H1 (cell line): ENCODE results near the gene KCNQ1OT1. TPM values are rescaled to one million over a fixed set of nuclear protein-coding genes. Genes with fewer than 3 reads are reported as not detected.

Experiments used
- CTCF ChIA-PET: fragments of 300-600 bp; sonication (Branson Sonifier 250); formaldehyde crosslinking; loops from one replicate; lab custom pipeline; 2021; ENCODE audit not compliant: partially characterized antibody; lab: Charles Lee
- POLR2A ChIA-PET: fragments of 300-600 bp; sonication (Branson Sonifier 250); formaldehyde crosslinking; loops from one replicate; lab custom pipeline; 2021; ENCODE audit warnings: inconsistent platforms; ENCODE audit not compliant: partially characterized antibody; lab: Charles Lee
- DNase-seq, 2 experiments: peaks; one replicate each; pipeline versions ENCODE4 v3.0.0 to v3.0.0-alpha.2; 2010 to 2022; ENCODE audit warnings: low spot score in 2 of 2, low read depth in 1 of 2, mixed read lengths in 1 of 2
- FAIRE-seq: peaks from 2 replicates; lab custom pipeline; 2011; peaks lifted over from hg19 to GRCh38; lab: Jason Lieb, UNC
- H2AFZ ChIP-seq: 2 replicates; pipeline ENCODE4 v1.8.1; 2012; ENCODE audit warnings: low read length, inconsistent platforms
- H2AK5ac ChIP-seq: 2 replicates; pipeline ENCODE4 v1.6.1; 2013; ENCODE audit warnings: low read depth, low read length
- H2BK120ac ChIP-seq: replicated peaks from 2 replicates; pipeline ENCODE3; 2013; ENCODE audit warnings: low read depth, low read length, inconsistent platforms
- H2BK12ac ChIP-seq: 2 replicates; pipeline ENCODE4 v1.6.1; 2013; ENCODE audit warnings: low read depth, low read length
- H2BK15ac ChIP-seq: 2 replicates; pipeline ENCODE4 v1.6.1; 2013; ENCODE audit warnings: low read length
- H2BK20ac ChIP-seq: 2 replicates; pipeline ENCODE4 v1.6.1; 2013; ENCODE audit warnings: low read length
- H2BK5ac ChIP-seq: 2 replicates; pipeline ENCODE4 v1.6.1; 2013; ENCODE audit warnings: low read depth, low read length
- H3K14ac ChIP-seq: 2 replicates; pipeline ENCODE4 v1.6.1; 2013; ENCODE audit warnings: inconsistent platforms; ENCODE audit not compliant: insufficient read length
- H3K18ac ChIP-seq: 2 replicates; pipeline ENCODE4 v1.6.1; 2013; ENCODE audit warnings: low read length; ENCODE audit errors: extremely low read depth
- H3K23ac ChIP-seq: 2 replicates; pipeline ENCODE4 v1.6.1; 2013; ENCODE audit warnings: inconsistent platforms; ENCODE audit not compliant: insufficient read length
- H3K23me2 ChIP-seq: 2 replicates; pipeline ENCODE4 v1.6.1; 2013; ENCODE audit warnings: low read depth, low read length
- H3K27ac ChIP-seq: 2 replicates; pipeline ENCODE4 v1.6.1; 2011; ENCODE audit warnings: low read depth, low read length, inconsistent platforms
- H3K27me3 ChIP-seq, 4 experiments: replicated peaks in 1 of 4; 1 replicate in 1 of 4; 2 replicates in 3 of 4; pipeline versions ENCODE4 v1.6.1 to v1.8.1; 2011 to 2013; ENCODE audit warnings: low read length in 3 of 4, mild to moderate bottlenecking in 3 of 4, inconsistent platforms in 2 of 4, mixed read lengths in 2 of 4, moderate library complexity in 1 of 4; ENCODE audit not compliant: control insufficient read depth in 3 of 4, insufficient read depth in 3 of 4; ENCODE audit errors: extremely low read depth in 1 of 4
- H3K36me3 ChIP-seq, 4 experiments: 2 replicates each; pipeline versions ENCODE4 v1.6.1 to v1.8.1; 2011 to 2013; ENCODE audit warnings: mild to moderate bottlenecking in 4 of 4, low read length in 3 of 4, moderate library complexity in 2 of 4, control low read depth in 1 of 4, inconsistent platforms in 1 of 4; ENCODE audit not compliant: insufficient read depth in 4 of 4, control insufficient read depth in 2 of 4
- H3K4ac ChIP-seq: replicated peaks from 2 replicates; pipeline ENCODE3; 2013; ENCODE audit warnings: low read length, low read depth, mixed read lengths, inconsistent platforms; ENCODE audit not compliant: insufficient read length
- H3K4me1 ChIP-seq, 4 experiments: replicated peaks in 1 of 4; 1 replicate in 1 of 4; 2 replicates in 3 of 4; pipeline versions ENCODE4 v1.6.1 to v1.8.1; 2011 to 2013; ENCODE audit warnings: low read length in 3 of 4, inconsistent platforms in 2 of 4, mixed read lengths in 1 of 4; ENCODE audit not compliant: insufficient read depth in 4 of 4, control insufficient read depth in 3 of 4
- H3K4me2 ChIP-seq, 2 experiments: 2 replicates each; pipeline versions ENCODE4 v1.6.1 to v1.8.1; 2011 to 2013; ENCODE audit warnings: low read depth in 2 of 2, low read length in 2 of 2, control low read depth in 1 of 2, inconsistent platforms in 1 of 2, mild to moderate bottlenecking in 1 of 2; ENCODE audit not compliant: insufficient read depth in 1 of 2
- H3K4me3 ChIP-seq, 4 experiments: fragments of 200-600, 300-600 bp in 1 of 4; sonication (generic), shearing (Covaris generic), sonication (Bioruptor Twin) in 1 of 4; 2 replicates each; pipeline versions ENCODE4 v1.5.1 to v1.8.1; 2011 to 2016; ENCODE audit warnings: low read length in 4 of 4, low read depth in 3 of 4, control low read depth in 2 of 4, inconsistent platforms in 2 of 4, mild to moderate bottlenecking in 2 of 4, mixed read lengths in 1 of 4, moderate library complexity in 1 of 4; ENCODE audit not compliant: insufficient read depth in 2 of 4; ENCODE audit errors: extremely low read depth in 1 of 4
- H3K56ac ChIP-seq: replicated peaks from 2 replicates; pipeline ENCODE3; 2013; ENCODE audit warnings: low read depth, mild to moderate bottlenecking, mixed read lengths, low read length, inconsistent platforms; ENCODE audit not compliant: insufficient read length
- H3K79me1 ChIP-seq: 2 replicates; pipeline ENCODE4 v1.6.1; 2013; ENCODE audit warnings: low read depth, low read length, control low read depth
- H3K79me2 ChIP-seq, 2 experiments: 2 replicates each; pipeline versions ENCODE4 v1.6.1 to v1.8.1; 2012 to 2013; ENCODE audit warnings: low read length in 2 of 2, mild to moderate bottlenecking in 2 of 2, inconsistent platforms in 1 of 2; ENCODE audit not compliant: insufficient read depth in 2 of 2, control insufficient read depth in 1 of 2
- H3K9ac ChIP-seq, 4 experiments: replicated peaks in 1 of 4; 1 replicate in 1 of 4; 2 replicates in 3 of 4; pipeline versions ENCODE4 v1.6.1 to v1.8.1; 2011 to 2013; ENCODE audit warnings: low read depth in 3 of 4, low read length in 3 of 4, control low read depth in 2 of 4, mild to moderate bottlenecking in 2 of 4, moderate library complexity in 2 of 4, inconsistent platforms in 1 of 4; ENCODE audit errors: extremely low read depth in 1 of 4
- H3K9me3 ChIP-seq, 2 experiments: 2 replicates each; pipeline versions ENCODE4 v1.6.1 to v1.8.1; 2012 to 2013; ENCODE audit warnings: mild to moderate bottlenecking in 2 of 2, moderate library complexity in 2 of 2, control low read depth in 1 of 2, inconsistent platforms in 1 of 2, low read depth in 1 of 2, low read length in 1 of 2, mixed read lengths in 1 of 2; ENCODE audit not compliant: insufficient read depth in 2 of 2
- H4K20me1 ChIP-seq, 2 experiments: replicated peaks in 1 of 2; 2 replicates each; pipeline versions ENCODE3 to v1.8.1; 2011 to 2013; ENCODE audit warnings: inconsistent platforms in 2 of 2, low read length in 2 of 2, mild to moderate bottlenecking in 1 of 2; ENCODE audit not compliant: insufficient read depth in 2 of 2, control insufficient read depth in 1 of 2
- H4K5ac ChIP-seq: 2 replicates; pipeline ENCODE4 v1.6.1; 2013; ENCODE audit warnings: low read length, low read depth, mixed read lengths, inconsistent platforms; ENCODE audit not compliant: insufficient read length
- H4K8ac ChIP-seq: 2 replicates; pipeline ENCODE4 v1.8.0; 2013; ENCODE audit warnings: mild to moderate bottlenecking, moderate library complexity, low read length, inconsistent platforms; ENCODE audit not compliant: insufficient read depth; ENCODE audit errors: extremely low read depth
- H4K91ac ChIP-seq: replicated peaks from 2 replicates; pipeline ENCODE3; 2013; ENCODE audit warnings: low read length, mixed read lengths, inconsistent platforms; ENCODE audit not compliant: insufficient read length
- EGR1 ChIP-seq: IDR thresholded peaks from 2 replicates; pipeline ENCODE4 v1.6.1; 2011; ENCODE audit warnings: low read depth, low read length, borderline replicate concordance
- EP300 ChIP-seq, 2 experiments: IDR thresholded peaks; 1 replicate in 1 of 2; 2 replicates in 1 of 2; pipeline ENCODE4 v1.6.1; 2011 to 2012; ENCODE audit warnings: low read depth in 2 of 2, low read length in 2 of 2, mild to moderate bottlenecking in 2 of 2, borderline replicate concordance in 1 of 2, inconsistent platforms in 1 of 2, moderate library complexity in 1 of 2
- RBBP5 ChIP-seq: IDR thresholded peaks from 2 replicates; pipeline ENCODE4 v1.7.1; 2012; ENCODE audit warnings: low read depth, mild to moderate bottlenecking, inconsistent platforms, low read length, moderate library complexity, borderline replicate concordance
- SP1 ChIP-seq: IDR thresholded peaks from 2 replicates; pipeline ENCODE4 v1.6.1; 2011; ENCODE audit warnings: low read depth, low read length
- TCF12 ChIP-seq: IDR thresholded peaks from 2 replicates; pipeline ENCODE4 v1.6.1; 2011; ENCODE audit warnings: low read depth, mild to moderate bottlenecking, low read length
- WGBS, 2 experiments: shearing (Covaris generic) in 1 of 2; methylation state at CpG; one replicate each; pipeline versions ENCODE4 v1.1.6 to v1.1.7; 2013 to 2015; ENCODE audit warnings: low lambda C conversion rate in 2 of 2, mixed read lengths in 2 of 2, inconsistent platforms in 1 of 2, low coverage in 1 of 2, missing lambda C conversion rate in 1 of 2; ENCODE audit not compliant: insufficient replicate concordance in 2 of 2, insufficient coverage in 1 of 2, insufficient read length in 1 of 2; ENCODE audit errors: extremely low coverage in 1 of 2, missing lambda C conversion rate in 1 of 2; 5-methylcytosine and 5-hydroxymethylcytosine counted together
- polyA plus RNA-seq, 7 experiments: library from polyadenylated mRNA; depleted of rRNA in 3 of 7; stranded (reverse) in 5 of 7; unstranded in 2 of 7; fragments of >200 nt in 5 of 7; fragments of 200-250 nt in 2 of 7; gene quantifications; 1 replicate in 5 of 7; 2 replicates in 1 of 7; 4 replicates in 1 of 7; pipeline versions ENCODE4 v1.2.1 to v1.2.3, GENCODE V29; 2011 to 2013; ENCODE audit warnings: missing spikeins in 2 of 7, mixed read lengths in 2 of 7
- total RNA-seq: library from RNA; stranded (reverse); fragmentation: NEBNext Ultra II Directional; extraction: Animal tissue kit (Norgen Biotek cat#: 25700); gene quantifications from 2 replicates; pipeline ENCODE4 v1.2.1, GENCODE V29; 2021
- TF ChIP-seq, protein P1 (sequence below): IDR thresholded peaks from 2 replicates; pipeline ENCODE4 v1.6.1; 2012; ENCODE audit warnings: low read length, inconsistent platforms

KCNQ1OT1 gene
- total and polyA plus RNA-seq, 2 of the 8 experiments (the other 6 are each of a cell fraction or from before 2014, with no cell fraction given), result 0.21 to 1.2 TPM

DNA sequence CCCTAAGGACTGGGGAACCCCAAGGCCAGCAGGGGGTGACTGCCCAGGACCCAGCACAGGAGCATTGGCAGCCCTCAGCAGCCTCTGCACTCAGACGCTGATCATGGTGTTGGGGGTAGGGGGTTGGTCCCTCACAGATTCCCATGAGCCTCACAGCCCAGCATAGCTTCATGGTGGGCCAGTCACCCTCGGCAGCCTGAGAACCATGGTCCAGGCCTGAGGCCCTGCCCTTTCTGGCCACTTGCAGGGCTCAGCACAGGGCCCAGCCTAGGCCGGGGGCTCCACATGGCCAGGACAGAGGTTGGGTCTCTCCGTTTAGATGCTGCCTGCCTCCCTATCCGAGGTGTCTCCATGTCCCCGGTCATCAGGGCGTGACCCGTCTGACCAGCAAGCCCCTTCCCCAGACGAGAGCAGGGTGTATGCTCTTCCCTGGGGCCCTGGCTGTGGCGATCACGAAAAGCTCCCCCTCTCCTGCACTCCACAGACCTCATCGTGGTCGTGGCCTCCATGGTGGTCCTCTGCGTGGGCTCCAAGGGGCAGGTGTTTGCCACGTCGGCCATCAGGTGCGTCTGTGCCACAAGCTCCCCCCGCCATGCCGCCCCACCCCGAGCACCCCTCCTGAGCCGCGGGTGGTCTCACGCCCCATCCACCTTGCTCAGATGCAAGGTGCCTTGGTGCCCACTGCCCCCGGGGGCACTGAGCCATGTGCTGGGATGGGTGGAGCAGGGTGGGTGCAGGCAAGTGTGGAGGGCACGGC lies 128.8 kb downstream of the KCNQ1OT1 start:
- no peaks in the 10 kb centered on the region for H3K36me3 ChIP-seq
- ChIA-PET CTCF (interaction anchor here (0.6 to 1.5 kb wide), 3 partner anchors 39 to 219 kb away, joined by 3 to 6 read pairs (median 4); no protein-coding TSS in a partner anchor), POLR2A (no interaction called here)
- no peak overlapping the region for H3K4ac ChIP-seq
- H3K4me3 ChIP-seq, result no peak overlapping the region
- no peak overlapping the region for H3K18ac ChIP-seq
- no peak overlapping the region for H2BK15ac ChIP-seq
- no peak overlapping the region for H3K14ac ChIP-seq
- no peak overlapping the region for H3K56ac ChIP-seq
- DNase-seq (no peak), FAIRE-seq (no peak)
- H3K4me1 ChIP-seq, result peaks cover 0 to 3% (median 0%) of the 10 kb centered on the region in 4 experiments; a peak in 1 of 7 replicates
- H4K8ac ChIP-seq, result peak overlapping the region; percentile 25; the same call in 1 of the 2 replicates
- no peak overlapping the region for H3K27ac ChIP-seq
- no peak overlapping the region for H2BK12ac ChIP-seq
- H4K91ac ChIP-seq, result no peak overlapping the region
- WGBS, 2 experiments, result 81% methylated on average over 14 of the region's 25 CpGs; no CpG with 5 or more reads in 1 of the 2 experiments
- no peak overlapping the region for H2BK120ac ChIP-seq
- H3K79me1 ChIP-seq, result no peaks in the 10 kb centered on the region
- H3K4me2 ChIP-seq, result no peak overlapping the region
- H3K27me3 ChIP-seq, result peaks cover 0 to 47% (median 27%) of the 10 kb centered on the region in 4 experiments; a peak in 5 of 7 replicates
- no peaks in the 10 kb centered on the region for H3K23me2 ChIP-seq
- H4K5ac ChIP-seq, result no peak overlapping the region
- H2AK5ac ChIP-seq, result no peak overlapping the region
- H3K23ac ChIP-seq, result no peak overlapping the region
- no peaks in the 10 kb centered on the region for H3K79me2 ChIP-seq
- H3K9ac ChIP-seq, result no peak overlapping the region
- H4K20me1 ChIP-seq, result peaks cover 0 to 2% of the 10 kb centered on the region in 2 experiments
- no peak overlapping the region for H2BK20ac ChIP-seq
- peaks cover 0 to 6% of the 10 kb centered on the region in 2 experiments; a peak in 1 of 4 replicates for H3K9me3 ChIP-seq
- H2AFZ ChIP-seq, result no peak overlapping the region
- H2BK5ac ChIP-seq, result no peak overlapping the region
- TF ChIP-seq EGR1 (no peak), EP300 (IDR thresholded peaks at IDR 0.05; ENCODE audit: borderline replicate concordance in 1 of 2, low read depth in 2 of 2, low read length in 2 of 2) (no peak), TCF12 (no peak), SP1 (no peak), RBBP5 (no peak)
- TF ChIP-seq, protein P1, sequence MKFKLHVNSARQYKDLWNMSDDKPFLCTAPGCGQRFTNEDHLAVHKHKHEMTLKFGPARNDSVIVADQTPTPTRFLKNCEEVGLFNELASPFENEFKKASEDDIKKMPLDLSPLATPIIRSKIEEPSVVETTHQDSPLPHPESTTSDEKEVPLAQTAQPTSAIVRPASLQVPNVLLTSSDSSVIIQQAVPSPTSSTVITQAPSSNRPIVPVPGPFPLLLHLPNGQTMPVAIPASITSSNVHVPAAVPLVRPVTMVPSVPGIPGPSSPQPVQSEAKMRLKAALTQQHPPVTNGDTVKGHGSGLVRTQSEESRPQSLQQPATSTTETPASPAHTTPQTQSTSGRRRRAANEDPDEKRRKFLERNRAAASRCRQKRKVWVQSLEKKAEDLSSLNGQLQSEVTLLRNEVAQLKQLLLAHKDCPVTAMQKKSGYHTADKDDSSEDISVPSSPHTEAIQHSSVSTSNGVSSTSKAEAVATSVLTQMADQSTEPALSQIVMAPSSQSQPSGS, result no peak
